ENCODE measurements around the gene CEP83.
A peak's percentile ranks its signal among the peaks of the same experiment; 100 is the strongest.

Gene CEP83

DNA sequence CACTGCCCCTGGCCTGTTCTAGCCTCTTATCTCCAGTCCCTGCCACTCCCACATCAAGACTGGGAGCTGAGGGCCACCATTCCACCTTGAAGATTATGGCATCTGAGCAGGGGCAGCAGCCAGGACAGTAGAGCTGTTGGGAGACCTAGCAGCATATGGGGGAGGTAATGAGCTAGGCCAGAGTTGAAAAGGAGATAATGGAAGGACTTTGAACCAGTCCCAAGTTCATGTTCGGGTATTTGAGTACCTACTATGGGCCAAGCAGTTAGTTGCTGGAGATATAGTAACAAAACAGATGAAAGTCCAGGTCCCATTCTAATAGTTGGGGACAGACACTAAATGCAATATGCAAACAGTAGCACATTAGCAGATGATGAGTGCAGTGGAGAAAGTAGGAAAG lies 159.8 kb downstream of the CEP83 start:
- DNase-seq: no peak

DNA sequence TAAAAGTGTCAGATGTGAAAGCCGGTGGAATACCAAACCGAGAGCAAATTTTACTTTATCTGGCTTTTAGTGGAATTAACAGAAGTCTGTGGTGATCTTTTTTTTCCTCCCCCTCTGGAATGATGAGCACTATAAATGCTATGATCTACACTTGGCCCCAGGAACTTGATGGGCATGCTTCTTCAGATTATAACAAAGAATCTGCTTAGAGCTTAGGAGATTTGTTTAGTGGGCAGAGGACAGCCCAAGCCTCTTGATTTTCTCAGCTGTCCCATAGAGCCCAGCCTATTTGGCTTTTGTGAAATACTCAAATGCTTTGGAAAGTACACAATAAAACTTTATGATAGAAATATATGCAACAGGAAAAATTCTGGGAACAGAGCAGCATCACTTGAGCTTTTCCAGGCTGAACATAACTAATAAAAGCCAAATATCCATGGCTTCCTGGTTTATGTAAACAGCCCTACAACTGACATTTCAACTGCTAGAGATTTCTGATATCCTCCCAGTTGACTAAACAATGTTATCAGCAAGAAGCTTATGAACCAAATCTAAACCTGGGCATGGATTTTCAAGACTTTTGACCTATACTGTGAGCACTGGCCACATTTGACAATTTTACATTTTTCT lies 161.7 kb downstream of the CEP83 start:
- DNase-seq: no peak

DNA sequence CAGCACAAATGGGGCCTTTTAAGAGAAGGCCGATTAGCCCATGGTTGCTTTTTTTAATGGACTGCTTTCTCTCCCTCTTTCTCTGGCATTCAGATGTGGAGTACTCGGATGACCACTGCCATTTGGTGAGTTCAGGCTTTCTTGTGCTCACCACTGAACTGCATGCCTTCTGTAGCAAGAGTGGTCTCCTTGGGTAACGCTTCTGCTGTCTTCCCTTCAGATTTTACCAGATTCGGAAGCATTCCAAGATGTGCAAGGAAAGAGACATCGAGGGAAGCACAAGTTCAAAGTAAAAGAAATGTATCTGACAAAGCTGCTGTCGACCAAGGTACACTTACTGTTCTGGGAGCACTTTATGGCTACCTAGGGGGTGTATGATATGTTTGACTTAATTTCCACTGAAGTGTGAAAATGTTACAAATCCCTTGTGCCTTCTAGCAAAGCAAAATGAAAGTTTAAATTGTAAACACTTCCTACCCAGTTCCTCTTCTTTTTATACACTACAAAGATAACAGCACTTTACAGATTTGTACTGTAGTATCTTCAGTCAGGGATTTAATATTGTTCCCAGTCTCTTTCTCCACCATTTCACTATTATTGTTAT lies 162.5 kb downstream of the CEP83 start:
- no peak for DNase-seq

DNA sequence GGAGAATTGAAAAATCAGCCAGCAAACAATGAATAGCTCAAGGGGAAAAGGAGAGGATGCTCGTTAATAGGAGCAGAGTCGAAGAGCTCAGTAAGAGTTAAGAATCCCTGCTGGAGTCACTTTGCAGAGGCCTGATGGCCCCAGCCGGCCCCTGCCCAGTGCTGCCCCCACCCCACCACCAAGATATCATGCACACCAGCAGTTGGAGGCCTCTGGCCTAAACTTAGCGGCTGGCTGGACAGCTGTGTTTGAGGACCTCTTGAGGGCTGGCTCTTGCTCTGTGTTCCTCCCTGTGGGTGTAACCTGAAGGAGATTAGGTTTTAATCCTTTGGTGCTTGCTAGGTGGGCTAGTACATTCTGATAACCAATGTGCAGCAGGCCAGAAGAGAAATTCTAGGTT lies 169.3 kb downstream of the CEP83 start:
- DNase-seq: no peak

DNA sequence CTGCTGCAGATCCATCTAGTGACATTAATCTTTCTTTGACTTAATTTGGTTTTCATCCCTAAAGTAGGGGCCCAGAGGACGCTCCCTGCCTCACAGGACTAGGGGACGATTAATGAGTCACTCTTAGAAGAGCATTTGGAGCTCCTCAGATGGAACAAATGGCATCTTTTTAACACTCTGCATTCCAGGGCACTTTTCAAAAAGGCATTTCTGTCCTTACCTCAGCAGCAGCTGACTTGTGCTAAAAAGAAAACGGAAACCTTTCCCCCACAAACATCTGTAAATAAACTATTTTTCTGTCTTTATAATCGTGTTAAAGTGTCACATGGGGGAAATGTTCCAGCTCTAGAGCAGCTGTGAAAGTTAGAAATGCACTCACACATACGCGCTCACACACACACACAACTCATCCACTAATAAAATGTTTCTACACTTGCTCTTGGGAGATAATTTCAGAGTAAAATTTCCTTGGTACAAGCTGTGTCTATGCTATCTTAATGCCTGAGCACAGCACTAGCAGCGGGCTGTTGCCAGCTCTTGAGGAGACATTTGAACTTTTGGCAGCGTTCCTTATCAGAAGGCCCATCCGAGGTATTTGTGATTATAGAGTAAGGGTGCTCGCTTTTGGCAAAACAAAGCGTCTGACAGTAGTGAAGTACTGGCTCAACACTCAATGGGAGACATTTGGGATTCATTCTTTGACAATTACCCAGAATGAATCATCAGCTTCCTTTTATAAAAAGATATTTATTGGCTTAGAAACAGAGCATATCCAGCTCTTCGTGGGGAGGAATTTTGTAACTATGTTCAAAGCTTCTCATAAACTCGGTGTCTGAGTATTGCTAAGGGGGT lies 170.0 kb downstream of the CEP83 start:
- no peak for DNase-seq

DNA sequence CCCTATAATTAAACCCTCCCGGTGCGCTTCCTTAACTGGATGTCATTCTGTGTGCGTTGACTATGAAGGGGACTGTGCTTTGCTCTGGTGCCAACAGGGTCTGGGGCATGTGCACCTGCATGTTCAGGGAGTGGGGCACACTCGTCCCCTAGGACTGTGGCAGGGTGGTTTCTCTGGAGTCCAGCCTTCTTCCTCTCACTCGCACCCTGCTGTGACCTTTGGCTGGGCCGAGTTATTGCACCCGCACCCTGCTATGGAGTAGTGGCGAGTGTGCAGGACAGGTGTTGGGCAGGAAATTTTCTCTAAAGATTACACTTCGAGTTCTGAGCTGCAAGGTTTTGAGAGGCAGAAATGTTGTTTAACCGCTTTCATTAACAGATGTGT lies 172.4 kb downstream of the CEP83 start:
- no peak for DNase-seq

DNA sequence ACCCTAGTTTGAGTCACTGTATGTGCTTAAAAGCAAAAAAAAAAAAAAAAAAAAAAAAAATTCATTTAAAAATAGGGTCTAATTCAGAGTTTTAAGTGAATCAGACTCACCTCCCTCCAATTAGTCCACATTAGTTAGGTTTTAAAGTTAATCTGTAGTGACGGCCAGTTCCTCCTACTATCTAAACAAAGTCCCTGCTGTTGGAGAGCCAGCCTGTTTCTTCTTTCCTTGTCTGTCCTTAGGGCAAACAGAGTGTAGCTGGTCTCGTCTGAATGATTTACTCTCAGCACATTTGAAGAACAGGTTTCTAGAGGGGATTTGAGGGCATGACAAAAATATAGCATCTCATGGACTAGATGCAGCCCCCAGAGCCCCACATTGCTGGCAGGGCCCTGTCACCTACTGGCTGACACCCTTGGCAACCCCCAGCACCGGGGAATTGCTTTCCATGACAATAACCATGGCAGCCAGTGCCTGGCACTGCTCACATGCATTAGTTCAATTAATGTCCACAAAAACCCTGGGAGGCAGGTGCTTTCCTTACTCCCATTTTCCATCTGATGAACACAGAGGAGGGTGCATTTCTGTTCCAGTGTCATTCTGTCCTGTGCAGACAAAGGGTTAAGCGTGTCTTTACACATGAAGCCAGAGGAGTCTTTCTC lies 173.0 kb downstream of the CEP83 start:
- peak; percentile 19 for DNase-seq

DNA sequence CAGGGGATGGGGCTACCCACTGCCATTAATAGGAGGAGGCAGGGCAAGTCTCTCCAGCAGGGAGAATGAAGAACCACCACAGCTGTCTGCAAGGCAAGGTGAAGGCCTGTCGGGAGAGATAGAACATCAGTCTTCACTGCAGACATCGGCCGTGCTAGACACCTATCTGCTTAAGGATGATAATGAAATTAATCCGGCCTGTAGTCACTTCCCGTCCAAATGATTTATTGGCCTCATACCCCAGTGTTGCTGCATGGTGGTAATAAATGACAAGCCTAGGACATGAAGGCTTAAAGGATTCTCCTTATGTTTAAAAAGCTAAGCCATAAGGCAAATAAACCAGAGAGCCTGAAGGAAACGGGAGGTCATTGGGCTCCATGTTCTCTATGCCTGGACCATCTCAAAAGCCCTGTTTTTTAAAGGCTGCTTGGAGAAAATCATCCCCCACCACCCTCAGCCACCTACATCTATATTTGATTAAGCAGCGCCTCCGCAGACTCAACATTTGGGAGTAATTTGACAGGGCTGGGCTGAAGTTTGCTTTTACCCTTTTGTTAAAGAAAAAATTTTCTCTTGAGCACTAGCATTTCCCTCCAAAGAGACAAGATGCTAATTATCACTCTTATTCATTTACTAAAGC lies 173.6 kb downstream of the CEP83 start:
- DNase-seq: no peak

DNA sequence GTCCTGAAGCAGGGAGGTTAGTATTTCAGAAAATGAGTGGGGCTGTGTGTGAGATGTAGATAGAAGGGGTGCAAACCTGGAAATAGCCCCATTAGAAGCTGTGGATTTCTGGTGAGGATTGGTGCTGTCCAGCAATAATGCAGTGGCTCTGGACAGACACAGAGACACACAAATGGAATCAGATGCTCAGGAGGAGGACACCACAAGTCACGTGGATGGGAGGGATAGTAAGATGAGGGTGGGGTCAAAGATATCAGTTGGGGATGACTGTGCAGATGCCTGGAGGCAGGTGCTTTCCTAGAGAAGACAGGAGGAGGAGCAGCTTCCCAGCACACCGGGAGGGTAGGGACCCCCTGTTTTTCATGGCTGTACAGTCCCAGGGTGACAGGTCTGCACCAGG lies 174.8 kb downstream of the CEP83 start:
- no peak for DNase-seq

DNA sequence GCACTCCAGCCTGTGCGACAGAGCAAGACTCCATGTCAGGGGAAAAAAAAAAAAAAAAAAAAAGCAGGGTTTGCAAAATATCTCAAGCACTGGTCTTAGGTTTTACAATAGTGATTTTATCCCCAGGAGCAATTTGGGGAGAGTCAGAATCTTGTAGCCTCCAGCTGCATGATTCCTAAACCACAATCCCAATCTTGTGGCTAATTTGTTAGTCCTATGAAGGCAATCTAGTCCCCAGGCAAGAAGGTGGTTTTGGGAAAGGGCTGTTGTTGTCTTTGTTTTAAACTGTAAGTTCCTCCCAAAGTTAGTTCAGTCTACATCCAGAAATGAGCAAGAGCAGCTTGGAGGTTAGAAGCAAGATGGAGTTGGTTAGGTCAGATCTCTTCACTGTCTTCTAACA lies 175.6 kb downstream of the CEP83 start:
- no peak for DNase-seq

DNA sequence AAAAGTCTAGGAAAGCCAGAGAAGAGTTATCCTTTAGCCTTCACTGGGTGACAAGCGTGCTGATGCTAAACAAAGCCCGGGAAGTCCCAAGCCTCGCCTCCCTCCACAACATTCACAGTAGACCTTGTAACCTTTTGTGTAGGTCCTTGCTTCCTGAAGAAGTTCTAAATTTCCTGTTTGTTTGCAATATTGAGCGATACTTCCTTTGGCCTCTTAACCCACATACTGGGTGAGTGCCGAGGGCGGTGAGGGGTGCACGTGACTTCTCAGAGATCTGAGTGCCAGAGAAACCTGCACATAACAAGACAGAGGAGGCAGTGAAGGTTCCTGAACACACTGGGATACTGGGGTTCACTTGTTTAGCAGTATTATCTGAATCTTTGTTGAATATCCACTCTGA lies 177.0 kb downstream of the CEP83 start:
- no peak for DNase-seq

DNA sequence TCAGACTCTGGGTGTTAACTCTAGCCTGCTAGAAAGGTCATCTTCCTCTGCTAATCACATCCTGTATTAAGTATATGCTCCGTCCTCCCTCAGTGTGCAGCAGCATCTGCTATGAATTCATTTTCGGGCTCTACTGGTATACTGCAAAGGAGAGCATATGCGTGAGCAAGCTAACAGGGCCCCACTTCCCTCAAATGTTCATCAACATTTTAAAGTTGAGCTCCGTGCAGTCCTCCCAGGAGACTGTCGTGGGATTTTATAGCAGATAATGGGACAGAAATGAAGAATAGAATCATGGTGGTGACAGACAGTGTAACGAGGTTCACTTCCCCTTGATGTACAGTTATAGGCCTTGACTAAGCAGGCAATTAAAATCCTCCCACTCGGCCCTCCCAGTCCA lies 179.6 kb downstream of the CEP83 start:
- no peak for DNase-seq

DNA sequence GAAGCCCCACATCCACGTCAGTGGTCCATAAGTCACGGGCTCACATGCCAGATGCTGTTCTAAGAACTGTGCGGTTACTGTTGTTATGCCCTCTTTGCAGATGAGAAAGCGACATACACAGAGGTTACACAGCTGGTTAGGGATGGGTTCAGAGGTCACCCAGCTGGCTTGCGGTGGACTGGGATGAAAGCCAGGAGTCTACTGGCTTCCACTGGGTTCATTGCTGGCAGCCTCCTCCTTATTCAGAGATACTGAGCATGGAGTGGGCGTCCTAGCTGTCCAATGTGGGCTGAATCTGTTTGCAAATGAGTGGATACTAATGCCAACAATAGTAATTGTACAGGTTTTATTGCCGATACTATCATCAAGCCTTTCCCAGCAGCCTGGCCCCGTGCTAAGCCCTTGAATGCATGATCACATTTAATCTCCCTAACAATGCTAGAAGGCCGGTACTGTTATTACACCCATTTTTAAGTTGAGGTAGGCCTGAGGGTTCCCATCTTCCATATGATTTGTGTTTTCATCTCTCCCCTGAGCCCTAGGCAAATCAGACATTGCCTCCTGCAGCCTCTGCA lies 182.2 kb downstream of the CEP83 start:
- no peak for DNase-seq

DNA sequence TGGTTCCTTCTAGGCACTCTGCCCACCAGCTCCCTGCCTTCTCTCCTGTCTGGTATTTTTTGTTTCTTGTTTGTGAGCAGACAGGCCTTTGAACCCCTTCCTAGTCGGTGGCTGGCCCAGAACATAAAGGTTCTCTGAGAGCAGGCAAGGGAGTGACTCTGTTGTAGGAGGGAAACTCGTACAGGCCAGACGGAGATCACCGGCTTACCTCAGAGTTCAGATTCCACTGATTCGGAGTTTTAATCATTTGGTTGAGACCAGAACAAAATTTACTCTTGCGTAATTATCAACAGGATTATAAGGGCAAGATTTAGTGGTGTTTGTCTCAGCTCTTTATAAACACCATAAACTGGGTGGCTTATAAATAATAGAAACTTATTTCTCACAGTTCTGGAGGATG lies 182.9 kb downstream of the CEP83 start:
- no peak for DNase-seq

DNA sequence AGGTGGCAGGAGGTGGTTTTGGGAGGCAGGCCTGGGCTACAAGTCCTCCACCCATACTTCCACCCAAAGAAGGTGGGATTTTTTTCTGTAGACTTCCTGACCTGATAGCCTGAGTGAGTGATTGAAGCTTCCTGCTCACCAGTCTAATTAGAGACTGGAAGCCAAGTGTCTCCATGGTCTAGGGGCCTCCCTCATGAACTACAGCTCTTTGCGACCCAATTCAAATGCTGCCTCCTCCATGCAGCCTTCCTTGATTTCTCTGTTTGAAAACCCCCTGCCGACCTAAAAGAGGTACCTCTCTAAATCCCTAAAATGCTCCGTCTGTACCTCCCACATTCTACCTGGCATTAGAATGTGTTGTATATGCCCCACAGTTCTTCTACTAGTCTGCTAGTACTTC lies 186.4 kb downstream of the CEP83 start:
- no peak for DNase-seq

DNA sequence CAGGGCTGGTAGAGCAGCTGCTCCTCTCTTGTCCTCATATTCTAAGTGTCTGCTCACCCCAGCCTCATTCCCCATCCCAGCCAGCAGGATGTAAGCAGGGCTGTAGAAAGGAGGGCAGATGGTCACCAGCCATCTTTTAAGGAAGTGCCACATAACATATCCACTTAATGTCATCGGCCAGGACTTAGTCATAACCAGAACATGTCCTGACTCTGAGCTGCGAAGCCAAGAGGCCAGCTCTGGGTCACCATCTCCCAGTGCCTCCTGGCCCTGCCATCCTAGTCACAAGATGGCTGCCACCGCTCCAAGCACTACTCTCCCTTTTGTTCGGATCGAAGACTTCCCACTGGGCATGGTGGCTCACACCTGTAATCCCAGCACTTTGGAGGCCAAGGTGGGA lies 187.4 kb downstream of the CEP83 start:
- no peak for DNase-seq

DNA sequence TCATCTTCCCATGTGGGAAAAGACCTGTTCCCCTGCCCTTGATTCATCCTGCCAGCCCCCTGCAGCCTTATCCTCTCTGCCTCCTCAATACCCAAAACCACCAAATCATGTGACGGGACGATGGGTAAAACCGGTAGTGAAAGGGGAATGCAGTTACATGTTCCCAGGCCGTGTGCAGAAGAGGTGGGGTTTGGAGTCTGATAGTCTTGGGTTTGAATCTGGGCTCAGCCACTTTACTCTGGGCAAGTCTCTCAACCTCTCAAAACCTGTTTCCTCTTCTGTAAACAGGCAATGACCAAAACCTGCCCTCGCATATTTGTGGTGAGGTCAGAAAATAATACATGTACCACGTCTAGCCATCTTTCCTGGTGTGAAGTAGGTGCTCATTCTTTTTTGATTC lies 188.3 kb downstream of the CEP83 start:
- DNase-seq: no peak

DNA sequence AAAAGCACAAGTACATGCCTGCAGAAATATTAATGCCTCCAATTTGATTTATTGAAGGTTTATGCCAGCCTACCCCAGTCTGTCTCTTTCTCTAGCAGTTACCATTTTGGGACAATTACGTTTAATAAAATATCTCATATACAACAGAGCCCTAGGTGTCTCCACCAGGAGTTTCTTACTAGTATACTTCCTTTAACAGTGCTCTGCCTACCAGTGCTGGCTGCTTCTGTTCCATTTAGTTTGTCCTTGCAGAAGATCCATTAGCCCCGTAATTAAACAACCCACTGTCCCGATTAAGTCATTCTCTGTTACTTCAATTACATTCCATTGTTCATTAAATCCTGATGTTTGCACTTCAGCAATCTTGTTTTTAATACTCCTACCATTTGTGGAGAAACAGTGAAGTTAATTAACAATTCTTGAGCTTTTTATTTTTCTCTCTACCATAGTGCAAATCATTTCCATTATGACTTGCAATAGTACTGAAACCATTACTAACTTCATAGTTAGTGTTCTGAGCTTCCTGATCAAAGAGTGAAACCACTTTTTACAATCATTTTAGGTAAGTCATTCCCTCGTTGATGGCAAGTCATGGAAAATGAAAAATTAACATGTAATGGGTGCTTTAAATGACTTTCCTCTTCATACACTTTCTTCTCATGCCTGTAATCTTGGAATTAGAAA lies 190.2 kb downstream of the CEP83 start:
- DNase-seq: no peak

DNA sequence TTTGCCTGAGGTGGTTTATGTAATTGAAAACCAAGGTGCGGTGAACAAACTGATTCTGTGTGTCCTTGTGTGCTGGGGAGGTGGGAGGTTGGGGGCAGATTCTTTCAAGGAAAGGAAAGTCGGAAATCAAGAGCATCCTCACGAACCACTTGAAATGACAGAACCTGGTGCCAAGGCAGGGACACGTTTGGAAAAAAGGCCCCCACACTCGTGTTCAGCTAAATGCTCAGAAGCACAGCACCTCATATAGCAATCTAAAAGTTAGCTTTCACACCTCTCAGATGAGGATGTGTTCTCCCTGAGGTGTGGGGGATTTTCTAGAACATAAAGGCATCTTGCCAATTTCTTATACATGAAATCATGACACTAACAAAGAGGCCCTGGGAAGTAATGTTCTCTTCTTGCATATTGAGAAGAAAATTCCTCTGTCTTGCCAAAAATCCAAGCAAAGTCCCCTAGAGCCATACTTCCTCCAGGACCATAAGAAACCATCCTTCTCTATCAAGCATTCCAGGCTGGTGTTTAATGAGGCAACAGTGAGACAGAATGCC lies 191.7 kb downstream of the CEP83 start:
- DNase-seq: no peak

DNA sequence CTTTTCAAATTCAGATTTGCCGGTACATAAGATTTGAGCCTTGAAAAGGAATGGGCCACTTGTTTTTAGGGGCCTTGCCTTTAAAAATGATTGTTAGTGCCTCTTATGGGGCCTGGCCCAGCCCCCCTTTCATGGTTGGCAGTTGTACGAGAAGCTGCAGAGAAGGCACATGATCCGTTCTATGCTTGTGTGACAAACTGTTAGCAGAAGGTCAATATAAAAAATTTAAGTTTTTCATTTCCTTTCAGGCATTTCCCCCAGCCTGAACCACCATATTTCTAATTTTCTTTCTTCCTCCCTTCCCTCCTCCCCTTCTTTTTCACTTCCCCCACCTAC lies 192.2 kb downstream of the CEP83 start:
- DNase-seq: no peak

DNA sequence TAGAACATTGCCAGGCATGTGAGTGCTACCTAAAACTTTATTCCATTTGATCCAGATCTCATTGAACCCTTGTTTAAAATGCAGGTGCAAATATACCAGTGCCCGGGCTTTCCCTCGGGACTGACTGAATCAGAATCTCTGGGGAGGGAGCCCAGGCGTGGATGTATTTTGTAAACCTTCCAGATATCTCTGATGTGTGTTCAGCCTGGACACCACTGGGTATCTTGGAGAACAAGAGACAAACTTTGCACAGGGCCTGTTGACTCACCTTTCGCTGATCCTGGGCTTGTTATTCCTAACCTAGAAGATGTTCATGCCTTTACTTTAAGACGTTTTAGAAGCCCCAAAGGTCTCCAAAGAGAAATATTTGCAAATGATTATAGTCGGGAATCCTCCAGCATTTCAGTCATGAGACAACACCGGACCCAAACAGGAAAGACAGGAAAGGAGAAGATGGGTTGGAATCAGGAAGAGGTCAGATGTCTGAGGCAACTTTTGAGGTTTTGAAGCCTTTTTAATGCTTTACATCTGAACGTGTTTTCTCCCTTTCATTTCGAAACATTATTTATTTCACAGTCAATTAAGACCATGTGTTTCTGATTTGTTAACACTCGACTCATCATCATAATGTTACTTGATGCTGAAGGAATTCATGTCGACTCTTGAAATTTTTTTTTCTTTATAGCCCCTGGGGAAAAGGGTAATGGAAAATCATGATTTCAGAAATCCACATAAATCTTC lies 192.7 kb downstream of the CEP83 start:
- DNase-seq: no peak

Data from NCI-H1092 (cell line).